Stimulated activated CD4-positive, alpha-beta T cell treated with anti-CD3 and anti-CD28 coated beads, Interleukin-15, amount 100 ng/mL, for 24 hours (primary cell): ENCODE data around the gene TMEM233.

Experiments used
- DNase-seq: peaks from one replicate; pipeline ENCODE4 v3.0.0-alpha.2; 2020

TMEM233 gene

DNA sequence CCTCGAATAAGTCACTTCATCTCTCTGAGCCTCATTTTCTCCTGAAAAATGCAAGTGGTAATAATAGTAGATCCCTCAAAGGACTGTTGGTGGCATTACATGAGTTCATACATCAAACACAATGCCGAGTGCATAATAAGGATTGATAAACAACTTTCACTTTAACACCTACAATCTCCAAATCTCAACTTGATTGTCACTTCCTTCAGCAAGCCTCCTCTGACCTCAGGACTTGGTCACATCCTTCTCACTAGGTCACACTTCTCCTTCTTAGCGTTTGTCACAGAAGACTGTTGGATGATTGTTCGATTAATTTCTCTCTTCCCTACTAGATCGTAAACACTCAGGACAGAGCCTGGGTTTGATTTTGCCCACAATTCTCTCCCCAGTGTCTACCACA, 66.5 kb downstream of the TMEM233 start:
- no peak for DNase-seq

DNA sequence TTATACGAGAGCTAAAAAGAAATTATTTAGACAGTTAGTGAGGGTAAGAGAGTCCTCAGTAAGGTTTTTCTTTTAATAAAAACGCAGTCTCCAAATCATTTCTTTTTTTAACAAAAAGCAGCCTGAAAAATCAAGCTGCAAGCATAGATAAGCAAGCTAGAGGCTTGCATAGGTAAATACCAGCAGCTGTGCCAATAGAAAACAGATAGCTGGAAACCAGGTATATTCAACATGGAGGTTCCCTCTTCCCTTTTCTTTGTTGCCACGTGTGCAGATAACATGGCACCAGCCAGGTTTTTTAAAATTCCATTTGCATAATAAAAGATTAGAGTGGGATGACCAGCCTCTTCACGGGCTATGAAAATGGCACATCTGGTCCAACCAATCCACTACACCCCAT, 68.3 kb downstream of the TMEM233 start:
- DNase-seq = no peak

DNA sequence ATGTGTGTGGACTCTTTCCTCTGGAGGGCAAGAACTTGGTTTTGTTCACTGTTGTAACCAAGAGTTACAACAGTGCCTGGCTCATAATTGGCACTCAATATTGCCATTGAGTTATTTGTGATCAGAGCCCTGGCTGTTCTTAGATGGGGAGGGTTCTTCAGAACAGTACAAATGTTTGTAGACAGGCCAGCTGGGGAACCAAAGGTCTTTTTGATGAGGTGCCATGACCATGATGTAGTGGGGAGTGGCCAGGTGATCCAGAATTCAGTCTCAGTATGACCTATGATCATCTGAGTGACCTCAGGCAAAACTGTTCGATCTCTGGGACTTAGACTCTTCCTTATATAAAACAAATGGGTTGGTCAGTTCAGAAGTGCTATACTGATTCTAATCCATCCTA, 71.1 kb downstream of the TMEM233 start:
- DNase-seq = no peak

DNA sequence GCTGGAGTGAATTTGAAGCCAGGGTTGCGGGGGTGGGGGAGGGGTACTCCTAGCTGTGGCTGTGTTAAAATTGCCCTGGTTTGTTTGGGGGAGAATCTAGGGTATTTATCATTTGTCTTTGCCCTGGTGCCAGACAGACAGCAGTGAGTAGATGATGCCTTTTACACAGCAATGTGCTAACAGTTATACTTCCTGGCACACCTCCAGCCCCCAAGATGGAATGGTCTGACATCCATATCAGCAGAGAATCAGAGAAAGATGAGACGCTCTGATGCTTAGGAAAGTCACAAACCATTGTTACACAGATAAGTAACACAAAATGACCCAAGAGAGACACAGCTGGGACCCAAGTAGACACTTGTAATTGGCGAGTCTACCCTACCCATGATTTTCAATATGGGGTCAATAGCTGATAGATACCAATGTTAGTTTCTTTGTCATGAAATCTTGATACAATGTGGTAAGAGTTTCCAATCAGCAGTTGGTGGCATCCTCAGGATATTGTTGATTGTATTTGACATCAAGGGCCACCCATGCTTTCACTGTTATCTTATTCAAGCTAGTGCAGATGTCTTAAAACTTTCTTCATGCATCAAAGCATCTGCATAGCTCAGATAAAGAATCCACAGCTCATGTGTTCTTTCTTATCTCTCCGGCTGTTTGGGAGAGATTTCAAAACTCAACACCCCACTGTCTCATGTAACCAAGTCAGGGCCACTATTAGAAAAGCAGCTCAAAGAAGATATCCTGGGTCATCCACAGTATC, 71.8 kb downstream of the TMEM233 start:
- no peak for DNase-seq

DNA sequence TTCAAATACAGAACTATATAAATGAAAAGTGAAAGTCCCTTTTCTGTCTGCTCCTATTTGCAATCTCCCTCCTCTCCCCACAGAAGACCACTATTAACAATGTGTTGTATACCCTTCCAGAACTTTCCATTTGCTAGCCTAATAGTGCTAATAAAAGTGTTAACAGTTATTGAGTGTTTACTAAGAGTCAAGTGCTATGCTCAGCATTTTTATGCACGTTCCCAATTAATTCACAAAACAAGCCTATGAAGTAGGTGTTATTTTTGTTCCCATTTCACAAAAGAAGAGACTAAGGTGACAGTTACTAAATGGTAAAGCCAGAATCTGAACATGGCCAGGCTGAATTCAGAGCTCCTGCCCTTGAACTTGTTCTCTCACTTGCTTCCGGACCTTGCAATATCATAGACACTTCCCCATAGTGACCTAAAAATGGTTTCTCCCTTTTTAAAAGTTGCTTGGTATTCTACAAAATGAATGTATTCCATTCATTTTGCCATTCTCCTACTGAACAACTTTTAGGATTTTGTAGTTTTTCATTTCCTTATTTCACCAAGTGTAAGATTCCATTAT, 72.7 kb downstream of the TMEM233 start:
- no peak for DNase-seq

DNA sequence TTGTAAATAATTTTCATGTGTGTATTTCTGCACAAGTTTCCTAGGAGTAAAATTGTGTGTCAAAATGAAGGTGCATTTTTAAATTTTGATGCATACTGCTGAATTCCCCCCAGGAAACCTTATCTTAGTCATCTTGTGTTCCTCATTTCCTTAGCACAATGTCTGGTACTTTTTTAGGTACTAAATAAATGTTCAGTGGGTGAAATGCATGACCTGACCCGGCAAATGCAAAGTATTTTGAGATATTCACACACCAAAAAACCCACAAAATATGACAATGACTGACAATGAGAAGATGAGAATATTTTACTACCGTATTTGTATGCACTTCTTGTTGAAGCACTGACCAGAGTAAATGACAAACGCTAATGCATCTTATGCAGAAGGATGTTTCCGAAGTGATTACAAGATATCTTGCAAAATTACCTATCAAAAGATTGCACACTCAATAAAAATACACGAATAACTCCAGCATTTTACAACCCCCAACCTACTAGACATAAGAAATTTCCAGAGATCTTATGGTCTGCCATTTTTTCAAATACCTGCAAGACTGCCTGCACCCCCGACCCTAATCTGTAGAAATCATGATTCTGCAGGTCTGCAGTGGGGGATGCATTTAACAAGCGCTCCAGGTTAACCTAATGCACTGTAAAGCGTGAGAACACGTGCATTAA, 73.5 kb downstream of the TMEM233 start:
- no peak for DNase-seq

DNA sequence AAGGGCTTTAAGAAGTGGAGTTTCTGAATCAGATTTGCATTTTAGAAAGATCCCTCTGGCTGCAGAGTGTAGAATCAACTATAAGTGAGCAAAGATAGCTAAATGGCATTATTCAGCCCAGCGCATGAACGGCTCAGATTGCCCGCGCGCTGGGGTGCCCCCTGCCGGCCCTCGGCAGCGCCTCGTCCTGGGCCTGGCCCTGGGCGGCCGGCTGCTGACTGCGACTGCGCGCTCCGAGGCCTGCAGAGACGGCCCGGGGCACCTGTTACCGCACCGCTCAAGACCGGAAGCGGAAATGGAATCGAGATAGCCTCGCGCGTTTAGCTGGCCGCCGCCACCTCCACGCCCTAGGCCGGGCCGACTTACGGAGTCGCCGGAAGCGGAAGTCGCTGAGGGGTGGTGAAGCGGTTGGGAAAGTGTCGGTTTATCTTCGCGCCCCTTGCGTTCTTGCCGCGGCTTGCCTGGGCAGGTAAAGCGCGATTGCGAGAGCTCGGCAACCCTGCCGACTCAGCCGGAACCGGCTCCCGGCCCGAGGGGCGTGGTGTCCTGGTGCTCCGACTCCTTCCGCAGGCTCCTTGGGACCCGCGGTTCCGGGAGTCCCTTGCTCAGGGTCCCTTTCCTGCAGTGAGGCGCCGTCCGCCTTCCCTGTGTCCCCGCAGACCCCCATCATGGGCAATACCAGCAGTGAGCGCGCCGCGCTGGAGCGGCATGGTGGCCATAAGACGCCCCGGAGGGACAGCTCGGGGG, 74.2 kb downstream of the TMEM233 start, which contains the start of gene PRKAB1:
TSS of gene PRKAB1 (plus strand) at position 557 of the 747 bp plus-strand sequence. CDS start at position 669, 112 bp downstream.
- peak; percentile 97 for DNase-seq

DNA sequence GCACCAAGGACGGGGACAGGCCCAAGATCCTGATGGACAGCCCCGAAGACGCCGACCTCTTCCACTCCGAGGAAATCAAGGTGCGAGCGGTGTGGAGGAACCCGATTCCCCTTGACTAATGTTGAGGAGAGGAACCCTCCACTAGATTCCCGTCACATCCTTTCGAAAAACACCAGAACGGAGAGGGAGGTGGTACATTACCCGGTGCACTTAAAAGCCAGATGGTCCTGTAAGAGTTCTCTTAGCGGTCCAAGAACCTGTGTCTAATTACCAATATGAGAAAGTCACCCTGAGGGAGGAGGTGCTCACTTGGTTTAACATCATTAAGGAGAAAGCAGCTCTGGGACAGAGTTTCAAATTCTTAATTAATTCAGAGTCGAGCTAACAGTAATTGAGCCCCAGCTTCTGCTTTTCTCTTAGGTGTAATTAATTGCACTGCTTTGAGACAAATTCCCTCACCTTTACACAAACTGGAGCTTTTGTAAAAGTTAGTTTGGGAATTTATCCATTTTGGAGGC, 74.8 kb downstream of the TMEM233 start:
- DNase-seq = no peak

DNA sequence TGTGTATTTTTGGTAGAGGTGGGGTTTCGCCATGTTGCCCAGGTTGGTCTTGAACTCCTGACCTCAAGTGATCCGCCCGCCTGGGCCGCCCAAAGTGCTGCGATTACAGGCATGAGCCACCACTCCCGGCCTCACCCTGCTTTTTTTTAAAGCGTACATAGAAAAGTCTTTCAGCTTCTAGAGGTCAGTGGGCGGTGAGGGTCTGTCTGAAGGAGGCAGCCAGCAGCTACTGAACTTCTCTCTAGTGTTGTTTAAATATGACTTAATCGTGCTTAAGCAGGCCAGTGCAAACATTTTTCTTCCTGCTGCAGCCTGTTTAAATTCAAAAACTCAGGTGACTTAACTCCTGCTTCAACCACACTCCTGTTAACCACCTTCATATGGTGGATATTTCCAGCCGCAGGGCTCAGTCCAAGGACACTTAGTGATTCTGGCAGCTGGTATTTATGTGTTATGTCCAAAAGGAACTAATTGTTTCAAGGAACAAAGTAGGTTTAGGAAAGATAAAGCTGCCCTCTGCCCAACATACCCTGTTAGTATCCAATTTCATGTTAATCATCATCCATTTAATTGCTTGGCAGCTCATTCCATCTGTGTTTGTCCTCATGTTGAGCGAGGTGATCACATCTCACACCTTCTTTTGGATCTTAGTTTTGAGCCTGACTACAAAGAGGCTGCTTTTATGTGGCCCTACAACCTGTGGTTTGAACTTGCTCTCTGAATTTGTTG, 76.3 kb downstream of the TMEM233 start:
- DNase-seq = no peak

DNA sequence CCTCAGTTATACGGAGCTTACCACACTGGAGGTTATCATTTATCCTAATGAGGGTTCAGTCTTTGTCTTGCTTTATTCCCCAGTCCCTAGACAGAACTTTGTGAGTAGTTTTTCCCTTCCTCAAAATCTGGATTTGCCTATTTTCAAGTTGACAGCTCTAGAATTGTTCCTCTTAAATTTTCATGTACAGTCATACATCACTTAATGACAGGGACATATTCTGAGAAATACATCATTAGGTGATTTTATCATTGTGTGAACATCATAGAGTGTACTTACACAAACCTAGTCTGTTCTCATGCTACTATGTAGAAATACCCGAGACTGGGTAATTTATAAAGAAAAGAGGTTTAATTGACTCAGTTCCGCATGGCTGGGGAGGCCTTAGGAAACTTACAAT, 77.5 kb downstream of the TMEM233 start:
- DNase-seq = no peak

DNA sequence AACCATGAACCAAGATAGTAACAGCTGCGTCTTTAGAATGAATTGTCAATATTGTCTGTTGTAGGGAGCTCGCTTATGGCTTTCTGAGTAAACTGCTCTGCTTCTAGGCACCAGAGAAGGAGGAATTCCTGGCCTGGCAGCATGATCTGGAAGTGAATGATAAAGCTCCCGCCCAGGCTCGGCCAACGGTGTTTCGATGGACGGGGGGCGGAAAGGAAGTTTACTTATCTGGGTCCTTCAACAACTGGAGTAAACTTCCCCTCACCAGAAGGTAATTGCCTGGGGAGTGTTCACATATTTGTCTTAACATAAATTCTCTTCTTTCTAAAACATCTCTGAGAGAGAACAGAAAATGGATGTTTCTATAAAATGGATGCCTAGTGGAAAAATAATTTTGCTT, 78.6 kb downstream of the TMEM233 start:
- no peak for DNase-seq

DNA sequence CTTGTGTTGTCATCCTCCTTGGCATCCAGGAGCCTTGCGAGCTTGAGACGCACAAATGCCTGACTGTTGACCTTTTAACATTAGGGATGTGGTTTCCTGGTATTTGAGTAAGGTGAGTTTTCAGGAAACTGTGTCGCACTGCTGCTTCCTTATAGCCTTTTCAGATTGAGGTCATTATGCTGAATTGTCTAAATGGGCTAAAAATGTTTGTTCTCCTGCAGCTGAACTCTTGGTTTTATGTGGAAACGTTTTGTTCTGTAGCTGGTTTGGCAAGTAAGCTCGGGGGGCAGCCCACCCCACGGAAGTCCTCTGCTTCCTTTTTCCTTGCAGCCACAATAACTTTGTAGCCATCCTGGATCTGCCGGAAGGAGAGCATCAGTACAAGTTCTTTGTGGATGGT, 80.1 kb downstream of the TMEM233 start:
- no peak for DNase-seq

DNA sequence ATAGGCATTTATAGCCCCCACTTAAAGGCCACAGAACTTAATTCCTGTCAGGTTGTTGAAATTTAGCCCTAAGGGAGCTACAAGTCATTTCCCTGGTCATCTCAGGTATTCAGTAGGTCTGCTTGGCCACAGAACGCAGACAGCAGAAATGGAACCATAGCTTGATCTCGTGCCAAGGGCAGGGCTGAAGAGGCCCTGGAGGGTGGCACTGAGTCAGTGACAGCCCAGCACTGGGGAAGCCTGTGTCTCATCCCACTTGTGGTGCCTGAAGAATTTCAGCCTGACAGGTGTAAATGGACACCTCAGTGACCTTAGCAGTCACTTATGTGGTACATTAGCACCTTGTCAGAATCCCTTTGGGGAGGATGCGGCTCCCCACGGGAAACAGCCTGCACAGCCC, 81.0 kb downstream of the TMEM233 start:
- no peak for DNase-seq

DNA sequence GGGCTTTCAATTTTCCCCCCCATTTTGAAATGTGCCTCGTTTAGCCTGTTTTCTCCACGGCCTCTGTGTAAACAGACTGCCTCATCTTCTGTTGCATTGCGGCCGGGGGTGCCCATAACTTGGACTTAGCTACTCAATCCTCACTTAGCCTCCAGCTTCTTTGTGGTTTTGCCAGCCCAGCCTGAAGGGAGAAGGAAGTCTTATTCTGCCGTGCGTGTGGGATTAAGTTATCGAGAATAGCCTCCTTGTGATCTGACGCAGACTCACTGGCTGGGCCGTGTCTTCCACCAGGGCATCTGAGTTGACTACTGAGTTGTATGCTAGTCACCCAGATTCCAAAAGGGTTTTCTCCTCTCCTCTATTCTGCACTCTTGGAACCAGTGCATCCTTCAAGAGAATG, 82.4 kb downstream of the TMEM233 start:
- DNase-seq = no peak

DNA sequence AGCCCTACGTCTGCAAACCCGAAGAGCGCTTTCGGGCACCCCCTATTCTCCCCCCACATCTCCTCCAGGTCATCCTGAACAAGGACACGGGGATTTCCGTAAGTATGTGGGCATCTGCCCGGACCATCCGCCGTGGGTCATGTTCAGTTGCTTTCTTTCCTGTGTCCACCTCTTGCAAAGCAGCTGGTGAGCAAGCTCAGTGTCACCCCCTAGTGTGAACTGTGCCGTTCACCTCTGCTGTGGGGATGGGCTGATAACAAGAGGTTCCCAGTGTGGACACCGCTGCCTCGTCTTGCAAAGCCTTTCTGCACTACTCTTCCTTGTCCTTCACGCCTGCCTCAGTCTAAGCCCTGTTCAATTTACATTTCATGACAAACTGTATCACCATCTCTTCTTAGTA, 83.0 kb downstream of the TMEM233 start:
- no peak for DNase-seq

DNA sequence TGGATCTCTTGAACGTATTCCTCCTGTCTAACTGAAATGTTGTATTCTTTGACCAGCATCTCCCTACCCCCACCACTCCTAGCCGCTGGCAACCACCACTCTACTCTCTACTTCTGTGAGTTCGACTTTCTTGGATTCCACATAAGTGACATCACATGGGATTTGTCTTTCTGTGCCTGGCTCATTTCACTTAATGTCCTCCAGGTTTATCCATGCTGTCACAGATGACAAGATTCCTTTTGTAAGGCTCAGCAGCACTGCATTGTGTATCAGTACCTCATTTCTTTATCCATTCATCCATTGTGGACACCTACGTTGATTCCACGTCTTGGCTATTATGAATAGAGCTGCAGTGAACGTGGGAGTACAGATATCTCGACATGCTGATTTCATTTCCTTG, 84.9 kb downstream of the TMEM233 start:
- no peak for DNase-seq

DNA sequence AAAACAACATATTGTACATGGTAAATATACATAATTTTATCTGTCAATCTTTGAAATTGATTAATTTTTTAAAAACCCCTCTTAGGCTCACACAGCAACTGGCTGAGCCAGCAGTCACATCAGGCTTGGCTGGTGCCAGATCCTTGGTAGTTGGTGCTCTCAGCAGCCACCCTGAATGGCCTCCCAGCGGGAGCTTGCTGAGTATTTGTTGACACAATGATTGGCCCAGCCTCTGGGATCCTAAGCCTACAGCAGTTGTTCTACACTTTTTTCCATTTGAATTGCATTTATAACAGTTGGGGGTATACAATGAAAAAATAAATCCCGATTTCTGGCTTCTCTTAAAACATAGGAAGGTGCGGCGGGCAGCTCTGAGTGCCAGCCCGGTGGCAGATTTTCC, 85.5 kb downstream of the TMEM233 start:
- no peak for DNase-seq

DNA sequence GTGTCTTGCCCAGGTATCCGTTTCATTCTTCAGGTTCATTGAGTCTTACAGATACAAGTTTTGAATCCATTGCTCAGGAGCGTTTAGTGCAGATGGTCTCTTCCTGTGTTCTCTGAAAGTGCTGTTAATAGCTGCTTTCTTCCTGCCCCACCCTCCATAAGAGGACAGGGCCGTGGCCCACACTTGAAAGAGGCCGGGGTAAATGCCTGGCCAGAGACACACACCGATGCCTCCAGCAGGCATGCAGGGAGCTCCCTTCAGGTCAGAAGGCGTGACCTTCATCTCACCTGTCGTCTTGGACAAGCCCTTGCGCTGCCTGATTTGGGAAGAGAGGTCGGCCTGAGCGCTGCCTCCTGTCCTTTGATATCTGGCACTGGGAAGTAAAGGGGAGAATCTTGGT, 85.9 kb downstream of the TMEM233 start:
- no peak for DNase-seq

DNA sequence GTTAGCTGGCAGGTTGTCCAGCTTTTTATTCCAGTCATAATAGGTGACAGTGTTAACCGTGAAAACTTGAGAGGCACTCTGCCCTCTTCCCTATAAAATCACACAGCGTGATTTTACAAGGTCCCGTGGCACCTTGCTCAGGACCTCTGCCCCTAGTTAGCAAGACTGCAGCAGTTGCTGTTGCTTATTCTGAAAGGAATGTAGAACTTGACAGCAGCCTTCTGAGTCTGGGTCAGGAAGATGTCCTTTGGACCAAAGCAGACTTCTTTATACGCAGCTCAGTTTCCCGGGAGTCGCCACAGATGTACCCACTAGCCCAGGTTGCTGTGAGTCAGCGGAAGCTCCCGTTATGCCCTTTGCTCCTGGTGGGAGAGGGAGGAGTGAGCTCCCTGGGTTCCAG, 87.5 kb downstream of the TMEM233 start:
- DNase-seq = no peak

DNA sequence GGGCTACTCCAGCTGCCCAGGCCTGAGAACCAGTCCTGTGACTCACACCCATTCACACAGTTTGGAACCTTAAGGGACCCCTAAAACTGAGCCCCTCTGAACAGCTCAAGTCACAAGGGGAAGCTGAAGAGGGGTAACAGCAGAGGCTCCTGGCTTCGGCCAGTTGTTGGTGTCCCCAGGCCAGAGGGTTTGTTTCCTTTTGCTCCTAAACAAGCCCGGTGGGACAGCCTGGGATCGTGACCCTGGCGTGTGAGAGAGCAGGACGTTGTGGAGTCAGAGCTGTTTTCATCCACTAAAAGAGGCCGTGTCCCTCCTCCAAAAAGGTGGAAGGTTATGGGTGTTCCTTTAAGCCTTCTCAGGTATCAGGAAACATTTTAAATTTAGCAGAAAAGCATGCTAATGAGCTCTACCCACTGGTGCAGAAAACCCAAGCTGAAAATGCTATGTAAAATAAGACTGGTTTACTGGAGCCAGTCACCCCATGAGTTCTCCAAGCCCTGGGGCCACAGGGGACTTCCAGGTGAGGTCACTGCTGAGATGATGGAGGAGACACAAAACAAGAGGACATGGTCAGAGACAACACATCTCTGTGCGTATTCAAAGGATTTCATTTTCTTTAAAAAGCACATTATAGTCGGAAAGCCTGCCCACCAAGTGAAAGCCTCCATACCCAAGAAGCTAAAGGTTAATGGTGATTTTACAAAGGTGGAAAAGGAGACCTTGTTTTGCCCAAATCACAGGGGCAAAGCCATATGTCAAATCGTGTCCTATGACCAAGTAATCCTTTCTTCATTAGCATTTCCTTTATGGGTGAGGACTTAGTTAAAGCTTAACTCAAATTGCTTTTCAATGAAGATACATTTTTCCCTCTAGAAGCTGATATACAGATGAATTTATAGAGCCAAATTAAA, 88.4 kb downstream of the TMEM233 start:
- DNase-seq = no peak

DNA sequence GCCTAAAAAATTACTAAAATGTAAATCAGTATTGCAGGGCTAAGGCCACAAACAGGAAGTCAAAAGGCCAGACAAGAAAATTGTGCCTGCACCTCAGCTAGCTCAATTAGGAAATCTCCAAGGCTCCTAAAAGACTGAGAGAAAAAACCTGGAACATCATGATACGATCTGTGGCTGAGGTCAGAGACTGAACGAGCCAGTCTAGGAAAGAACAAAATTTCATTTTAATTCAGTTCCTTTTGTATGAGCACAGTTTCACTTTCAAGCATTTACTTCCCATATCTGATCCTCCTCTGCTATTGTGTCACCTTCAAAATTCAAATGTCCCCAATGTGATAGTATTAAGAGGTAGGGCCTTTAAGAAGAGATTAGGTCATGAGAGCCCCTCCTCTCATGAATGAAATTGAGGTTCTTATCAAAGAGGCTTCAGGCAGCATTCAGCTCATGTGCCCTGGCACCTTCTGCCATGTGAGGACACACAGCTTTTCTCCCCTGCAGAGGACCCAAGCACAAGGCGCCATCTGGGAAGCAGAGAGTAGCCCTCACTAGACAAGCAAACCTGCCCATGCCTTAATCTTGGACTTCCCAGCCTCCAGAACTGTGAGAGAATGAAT, 89.2 kb downstream of the TMEM233 start:
- DNase-seq = no peak
